Loucy (cell line): ENCODE data around the gene NOL4L.

Experiments
- EZH2phosphoT487 ChIP-seq: fragments of 200-600 bp; IDR thresholded peaks from 2 replicates; pipeline ENCODE4 v1.6.1; 2018; ENCODE audit warnings: antibody characterized with exemption, mild to moderate bottlenecking, moderate library complexity, borderline replicate concordance
- TF ChIP-seq, protein P1 (sequence below): fragments of 200-600 bp; sonication (generic); conservative IDR thresholded peaks from 2 replicates; pipeline ENCODE4 v1.5.1; 2014; ENCODE audit warnings: mild to moderate bottlenecking, antibody characterized with exemption, low read length

DNA sequence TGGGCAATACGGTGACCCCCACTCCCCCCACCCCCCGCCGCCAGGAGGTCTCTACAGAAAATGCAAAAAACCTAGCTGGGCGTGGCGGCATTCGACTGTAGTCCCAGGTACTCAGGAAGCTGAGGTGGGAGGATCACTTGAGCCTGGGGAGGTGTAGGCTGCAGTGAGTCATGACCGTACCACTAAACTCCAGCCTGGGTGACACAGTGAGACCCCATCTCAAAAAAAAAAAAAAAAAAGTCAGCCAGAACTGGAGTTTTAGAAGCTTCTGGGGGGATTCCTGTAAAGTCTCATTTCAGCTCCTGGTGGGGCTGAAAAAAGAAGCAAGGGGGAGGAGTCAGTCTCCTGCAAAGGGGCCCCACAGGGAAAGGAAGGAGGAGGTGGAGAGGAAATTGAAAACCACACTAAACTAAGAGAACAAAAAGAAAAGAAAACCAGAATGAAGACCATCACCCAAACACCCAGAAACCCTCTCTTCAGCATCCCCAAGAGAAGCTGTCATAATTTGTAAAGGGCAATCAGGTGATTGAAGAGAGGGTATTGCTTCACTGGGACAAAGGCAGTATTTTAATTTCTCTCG, 50.4 kb downstream of the NOL4L start:
- TF ChIP-seq EZH2phosphoT487 = no peak
- TF ChIP-seq, protein P1, sequence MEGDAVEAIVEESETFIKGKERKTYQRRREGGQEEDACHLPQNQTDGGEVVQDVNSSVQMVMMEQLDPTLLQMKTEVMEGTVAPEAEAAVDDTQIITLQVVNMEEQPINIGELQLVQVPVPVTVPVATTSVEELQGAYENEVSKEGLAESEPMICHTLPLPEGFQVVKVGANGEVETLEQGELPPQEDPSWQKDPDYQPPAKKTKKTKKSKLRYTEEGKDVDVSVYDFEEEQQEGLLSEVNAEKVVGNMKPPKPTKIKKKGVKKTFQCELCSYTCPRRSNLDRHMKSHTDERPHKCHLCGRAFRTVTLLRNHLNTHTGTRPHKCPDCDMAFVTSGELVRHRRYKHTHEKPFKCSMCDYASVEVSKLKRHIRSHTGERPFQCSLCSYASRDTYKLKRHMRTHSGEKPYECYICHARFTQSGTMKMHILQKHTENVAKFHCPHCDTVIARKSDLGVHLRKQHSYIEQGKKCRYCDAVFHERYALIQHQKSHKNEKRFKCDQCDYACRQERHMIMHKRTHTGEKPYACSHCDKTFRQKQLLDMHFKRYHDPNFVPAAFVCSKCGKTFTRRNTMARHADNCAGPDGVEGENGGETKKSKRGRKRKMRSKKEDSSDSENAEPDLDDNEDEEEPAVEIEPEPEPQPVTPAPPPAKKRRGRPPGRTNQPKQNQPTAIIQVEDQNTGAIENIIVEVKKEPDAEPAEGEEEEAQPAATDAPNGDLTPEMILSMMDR = no peak
